SK-N-SH treated with all-trans-retinoic acid at 6 μM for 48 hours (cell line): Measurements from ENCODE around the gene SLC52A3.

Source experiments
- ARNTL ChIP-seq: fragments of 450-650 bp; formaldehyde crosslinking; IDR thresholded peaks from 2 replicates; pipeline ENCODE4 v1.5.0; 2020; ENCODE audit warnings: low read depth, mild to moderate bottlenecking, moderate library complexity, borderline replicate concordance
- CSDC2 ChIP-seq: fragments of 250-450 bp; sonication (Bioruptor Pico); IDR thresholded peaks from 2 replicates; pipeline ENCODE4 v1.5.0; 2020; ENCODE audit warnings: mild to moderate bottlenecking, moderate library complexity
- GLIS3 ChIP-seq: fragments of 250-450 bp; sonication (Bioruptor Pico); IDR thresholded peaks from 2 replicates; pipeline ENCODE4 v1.5.0; 2020; ENCODE audit warnings: mild to moderate bottlenecking, moderate library complexity
- ISL1 ChIP-seq: fragments of 250-450 bp; sonication (Bioruptor Pico); IDR thresholded peaks from 2 replicates; pipeline ENCODE4 v2.1.2; 2022; ENCODE audit warnings: mild to moderate bottlenecking, moderate library complexity
- OSR1 ChIP-seq: fragments of 250-450 bp; sonication (Bioruptor Pico); IDR thresholded peaks from 2 replicates; pipeline ENCODE4 v1.8.0; 2022; ENCODE audit warnings: moderate library complexity, mild to moderate bottlenecking, inconsistent platforms
- PPARA ChIP-seq: fragments of 250-450 bp; sonication (Bioruptor Pico); IDR thresholded peaks from 2 replicates; pipeline ENCODE4 v1.5.0; 2020; ENCODE audit warnings: mild to moderate bottlenecking, borderline replicate concordance
- SNAI2 ChIP-seq: fragments of 250-450 bp; sonication (Bioruptor Pico); IDR thresholded peaks from 2 replicates; pipeline ENCODE4 v1.5.0; 2020; ENCODE audit warnings: mild to moderate bottlenecking, moderate library complexity
- TCF4 ChIP-seq: fragments of 250-450 bp; sonication (Bioruptor Pico); IDR thresholded peaks from 2 replicates; pipeline ENCODE4 v1.8.0; 2021; ENCODE audit warnings: mild to moderate bottlenecking, moderate library complexity, borderline replicate concordance
- ZFP3 ChIP-seq: fragments of 250-450 bp; sonication (Bioruptor Pico); IDR thresholded peaks from 2 replicates; pipeline ENCODE4 v1.5.0; 2020; ENCODE audit warnings: mild to moderate bottlenecking, moderate library complexity
- ZFP30 ChIP-seq: fragments of 450-650 bp; formaldehyde crosslinking; IDR thresholded peaks from 2 replicates; pipeline ENCODE4 v1.5.0; 2022; ENCODE audit warnings: mild to moderate bottlenecking, moderate library complexity
- ZNF70 ChIP-seq: fragments of 450-650 bp; formaldehyde crosslinking; IDR thresholded peaks from 2 replicates; pipeline ENCODE4 v1.5.0; 2020; ENCODE audit warnings: mild to moderate bottlenecking, moderate library complexity
- TF ChIP-seq, protein P1 (sequence below): fragments of 250-450 bp; sonication (Bioruptor Pico); IDR thresholded peaks from 2 replicates; pipeline ENCODE4 v1.8.0; 2020; ENCODE audit warnings: mild to moderate bottlenecking, moderate library complexity, borderline replicate concordance
- TF ChIP-seq, protein P2 (sequence below): fragments of 250-450 bp; sonication (Bioruptor Pico); IDR thresholded peaks from 2 replicates; pipeline ENCODE4 v1.5.0; 2020; ENCODE audit warnings: mild to moderate bottlenecking, moderate library complexity

- TF ChIP-seq CSDC2 (CRISPR knock-in tag) (no peak), PPARA (CRISPR knock-in tag) (no peak), OSR1 (CRISPR knock-in tag) (no peak), SNAI2 (CRISPR knock-in tag) (no peak), ARNTL (no peak), ZFP30 (CRISPR knock-in tag) (no peak), TCF4 (CRISPR knock-in tag) (no peak), GLIS3 (CRISPR knock-in tag) (no peak), ZFP3 (no peak), ISL1 (CRISPR knock-in tag) (no peak), ZNF70 (CRISPR knock-in tag) (no peak)
- TF ChIP-seq, protein P1, sequence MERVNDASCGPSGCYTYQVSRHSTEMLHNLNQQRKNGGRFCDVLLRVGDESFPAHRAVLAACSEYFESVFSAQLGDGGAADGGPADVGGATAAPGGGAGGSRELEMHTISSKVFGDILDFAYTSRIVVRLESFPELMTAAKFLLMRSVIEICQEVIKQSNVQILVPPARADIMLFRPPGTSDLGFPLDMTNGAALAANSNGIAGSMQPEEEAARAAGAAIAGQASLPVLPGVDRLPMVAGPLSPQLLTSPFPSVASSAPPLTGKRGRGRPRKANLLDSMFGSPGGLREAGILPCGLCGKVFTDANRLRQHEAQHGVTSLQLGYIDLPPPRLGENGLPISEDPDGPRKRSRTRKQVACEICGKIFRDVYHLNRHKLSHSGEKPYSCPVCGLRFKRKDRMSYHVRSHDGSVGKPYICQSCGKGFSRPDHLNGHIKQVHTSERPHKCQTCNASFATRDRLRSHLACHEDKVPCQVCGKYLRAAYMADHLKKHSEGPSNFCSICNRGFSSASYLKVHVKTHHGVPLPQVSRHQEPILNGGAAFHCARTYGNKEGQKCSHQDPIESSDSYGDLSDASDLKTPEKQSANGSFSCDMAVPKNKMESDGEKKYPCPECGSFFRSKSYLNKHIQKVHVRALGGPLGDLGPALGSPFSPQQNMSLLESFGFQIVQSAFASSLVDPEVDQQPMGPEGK (CRISPR knock-in tag), result no peak
- TF ChIP-seq, protein P2, sequence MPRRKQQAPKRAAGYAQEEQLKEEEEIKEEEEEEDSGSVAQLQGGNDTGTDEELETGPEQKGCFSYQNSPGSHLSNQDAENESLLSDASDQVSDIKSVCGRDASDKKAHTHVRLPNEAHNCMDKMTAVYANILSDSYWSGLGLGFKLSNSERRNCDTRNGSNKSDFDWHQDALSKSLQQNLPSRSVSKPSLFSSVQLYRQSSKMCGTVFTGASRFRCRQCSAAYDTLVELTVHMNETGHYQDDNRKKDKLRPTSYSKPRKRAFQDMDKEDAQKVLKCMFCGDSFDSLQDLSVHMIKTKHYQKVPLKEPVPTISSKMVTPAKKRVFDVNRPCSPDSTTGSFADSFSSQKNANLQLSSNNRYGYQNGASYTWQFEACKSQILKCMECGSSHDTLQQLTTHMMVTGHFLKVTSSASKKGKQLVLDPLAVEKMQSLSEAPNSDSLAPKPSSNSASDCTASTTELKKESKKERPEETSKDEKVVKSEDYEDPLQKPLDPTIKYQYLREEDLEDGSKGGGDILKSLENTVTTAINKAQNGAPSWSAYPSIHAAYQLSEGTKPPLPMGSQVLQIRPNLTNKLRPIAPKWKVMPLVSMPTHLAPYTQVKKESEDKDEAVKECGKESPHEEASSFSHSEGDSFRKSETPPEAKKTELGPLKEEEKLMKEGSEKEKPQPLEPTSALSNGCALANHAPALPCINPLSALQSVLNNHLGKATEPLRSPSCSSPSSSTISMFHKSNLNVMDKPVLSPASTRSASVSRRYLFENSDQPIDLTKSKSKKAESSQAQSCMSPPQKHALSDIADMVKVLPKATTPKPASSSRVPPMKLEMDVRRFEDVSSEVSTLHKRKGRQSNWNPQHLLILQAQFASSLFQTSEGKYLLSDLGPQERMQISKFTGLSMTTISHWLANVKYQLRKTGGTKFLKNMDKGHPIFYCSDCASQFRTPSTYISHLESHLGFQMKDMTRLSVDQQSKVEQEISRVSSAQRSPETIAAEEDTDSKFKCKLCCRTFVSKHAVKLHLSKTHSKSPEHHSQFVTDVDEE (CRISPR knock-in tag), result no peak
Observed at GRCh38 chr20:725491-725890, 42.8 kb downstream of the SLC52A3 start.
